ENCODE results near the gene TRPM3.

TRPM3 gene

GRCh38 chr9:70488098-70488792, 633.2 kb downstream of the TRPM3 start:
- Histone ChIP-seq H3K4me1 (ENCODE audit: control insufficient read depth, insufficient read depth, low read length) (no peaks in the 10 kb centered on the region; the same call in 1 of the 2 replicates), H3K9me3 (ENCODE audit: control insufficient read depth, insufficient read depth, low read depth, low read length) (no peaks in the 10 kb centered on the region), H3K36me3 (ENCODE audit: control insufficient read depth in 2 of 2, insufficient read depth in 1 of 2, low read length in 2 of 2) (no peaks in the 10 kb centered on the region), H3K4me3 (ENCODE audit: low read depth, low read length) (no peak overlapping the region), H3K27ac (ENCODE audit: extremely low read depth, low read depth, low read length) (no peak overlapping the region)
- ChIA-PET CTCF (interaction anchor here (0.7 to 3.6 kb wide), 10 partner anchors 9 to 1806 kb away, joined by 3 to 24 read pairs (median 4); partner anchors contain the start of gene KLF9), POLR2A (interaction anchor here (0.5 to 0.6 kb wide), 2 partner anchors 43 to 67 kb away, joined by 3 to 4 read pairs; no protein-coding TSS in a partner anchor)
- TF ChIP-seq, protein P1, sequence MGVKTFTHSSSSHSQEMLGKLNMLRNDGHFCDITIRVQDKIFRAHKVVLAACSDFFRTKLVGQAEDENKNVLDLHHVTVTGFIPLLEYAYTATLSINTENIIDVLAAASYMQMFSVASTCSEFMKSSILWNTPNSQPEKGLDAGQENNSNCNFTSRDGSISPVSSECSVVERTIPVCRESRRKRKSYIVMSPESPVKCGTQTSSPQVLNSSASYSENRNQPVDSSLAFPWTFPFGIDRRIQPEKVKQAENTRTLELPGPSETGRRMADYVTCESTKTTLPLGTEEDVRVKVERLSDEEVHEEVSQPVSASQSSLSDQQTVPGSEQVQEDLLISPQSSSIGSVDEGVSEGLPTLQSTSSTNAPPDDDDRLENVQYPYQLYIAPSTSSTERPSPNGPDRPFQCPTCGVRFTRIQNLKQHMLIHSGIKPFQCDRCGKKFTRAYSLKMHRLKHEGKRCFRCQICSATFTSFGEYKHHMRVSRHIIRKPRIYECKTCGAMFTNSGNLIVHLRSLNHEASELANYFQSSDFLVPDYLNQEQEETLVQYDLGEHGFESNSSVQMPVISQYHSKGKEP (tag by site-specific recombination; IDR thresholded peaks at IDR 0.05) = no peak
- no peak for TF ChIP-seq SCRT2 (tag by site-specific recombination; IDR thresholded peaks at IDR 0.05)
- no peak for TF ChIP-seq ZNF274 (IDR thresholded peaks at IDR 0.05; ENCODE audit: low read length)
- no peak for TF ChIP-seq ZNF274 (tag by site-specific recombination; IDR thresholded peaks at IDR 0.05; ENCODE audit: borderline replicate concordance)
- TF ChIP-seq ZNF335 (tag by site-specific recombination; conservative IDR thresholded peaks at IDR 0.05) = no peak
- TF ChIP-seq, protein P2, sequence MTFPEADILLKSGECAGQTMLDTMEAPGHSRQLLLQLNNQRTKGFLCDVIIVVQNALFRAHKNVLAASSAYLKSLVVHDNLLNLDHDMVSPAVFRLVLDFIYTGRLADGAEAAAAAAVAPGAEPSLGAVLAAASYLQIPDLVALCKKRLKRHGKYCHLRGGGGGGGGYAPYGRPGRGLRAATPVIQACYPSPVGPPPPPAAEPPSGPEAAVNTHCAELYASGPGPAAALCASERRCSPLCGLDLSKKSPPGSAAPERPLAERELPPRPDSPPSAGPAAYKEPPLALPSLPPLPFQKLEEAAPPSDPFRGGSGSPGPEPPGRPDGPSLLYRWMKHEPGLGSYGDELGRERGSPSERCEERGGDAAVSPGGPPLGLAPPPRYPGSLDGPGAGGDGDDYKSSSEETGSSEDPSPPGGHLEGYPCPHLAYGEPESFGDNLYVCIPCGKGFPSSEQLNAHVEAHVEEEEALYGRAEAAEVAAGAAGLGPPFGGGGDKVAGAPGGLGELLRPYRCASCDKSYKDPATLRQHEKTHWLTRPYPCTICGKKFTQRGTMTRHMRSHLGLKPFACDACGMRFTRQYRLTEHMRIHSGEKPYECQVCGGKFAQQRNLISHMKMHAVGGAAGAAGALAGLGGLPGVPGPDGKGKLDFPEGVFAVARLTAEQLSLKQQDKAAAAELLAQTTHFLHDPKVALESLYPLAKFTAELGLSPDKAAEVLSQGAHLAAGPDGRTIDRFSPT (tag by site-specific recombination; IDR thresholded peaks at IDR 0.05) = no peak
- TF ChIP-seq, protein P3, sequence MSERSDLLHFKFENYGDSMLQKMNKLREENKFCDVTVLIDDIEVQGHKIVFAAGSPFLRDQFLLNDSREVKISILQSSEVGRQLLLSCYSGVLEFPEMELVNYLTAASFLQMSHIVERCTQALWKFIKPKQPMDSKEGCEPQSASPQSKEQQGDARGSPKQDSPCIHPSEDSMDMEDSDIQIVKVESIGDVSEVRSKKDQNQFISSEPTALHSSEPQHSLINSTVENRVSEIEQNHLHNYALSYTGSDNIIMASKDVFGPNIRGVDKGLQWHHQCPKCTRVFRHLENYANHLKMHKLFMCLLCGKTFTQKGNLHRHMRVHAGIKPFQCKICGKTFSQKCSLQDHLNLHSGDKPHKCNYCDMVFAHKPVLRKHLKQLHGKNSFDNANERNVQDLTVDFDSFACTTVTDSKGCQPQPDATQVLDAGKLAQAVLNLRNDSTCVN (tag by site-specific recombination; optimal IDR thresholded peaks at IDR 0.05) = no peak
- TF ChIP-seq ZNF501 (tag by site-specific recombination; IDR thresholded peaks at IDR 0.05) = no peak
- no peak for TF ChIP-seq ZNF561 (tag by site-specific recombination; IDR thresholded peaks at IDR 0.05; ENCODE audit: borderline replicate concordance)
- no peak for TF ChIP-seq PRDM1 (tag by site-specific recombination; IDR thresholded peaks at IDR 0.05)
- TF ChIP-seq ZNF133 (tag by site-specific recombination; IDR thresholded peaks at IDR 0.05) = no peak
- no peak for TF ChIP-seq ZBTB17 (tag by site-specific recombination; IDR thresholded peaks at IDR 0.05)
- no peak for TF ChIP-seq ZNF830 (tag by site-specific recombination; IDR thresholded peaks at IDR 0.05; ENCODE audit: low read depth)
- no peak for TF ChIP-seq ZNF692 (tag by site-specific recombination; IDR thresholded peaks at IDR 0.05)
- TF ChIP-seq ZNF302 (tag by site-specific recombination; IDR thresholded peaks at IDR 0.05; ENCODE audit: low read depth) = no peak
- TF ChIP-seq, protein P4, sequence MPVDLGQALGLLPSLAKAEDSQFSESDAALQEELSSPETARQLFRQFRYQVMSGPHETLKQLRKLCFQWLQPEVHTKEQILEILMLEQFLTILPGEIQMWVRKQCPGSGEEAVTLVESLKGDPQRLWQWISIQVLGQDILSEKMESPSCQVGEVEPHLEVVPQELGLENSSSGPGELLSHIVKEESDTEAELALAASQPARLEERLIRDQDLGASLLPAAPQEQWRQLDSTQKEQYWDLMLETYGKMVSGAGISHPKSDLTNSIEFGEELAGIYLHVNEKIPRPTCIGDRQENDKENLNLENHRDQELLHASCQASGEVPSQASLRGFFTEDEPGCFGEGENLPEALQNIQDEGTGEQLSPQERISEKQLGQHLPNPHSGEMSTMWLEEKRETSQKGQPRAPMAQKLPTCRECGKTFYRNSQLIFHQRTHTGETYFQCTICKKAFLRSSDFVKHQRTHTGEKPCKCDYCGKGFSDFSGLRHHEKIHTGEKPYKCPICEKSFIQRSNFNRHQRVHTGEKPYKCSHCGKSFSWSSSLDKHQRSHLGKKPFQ (tag by site-specific recombination; IDR thresholded peaks at IDR 0.05) = no peak
- TF ChIP-seq AEBP2 (tag by site-specific recombination; IDR thresholded peaks at IDR 0.05; ENCODE audit: borderline replicate concordance) = no peak
- no peak for TF ChIP-seq ZNF174 (tag by site-specific recombination; IDR thresholded peaks at IDR 0.05)
- TF ChIP-seq EGR2 (tag by site-specific recombination; IDR thresholded peaks at IDR 0.05; ENCODE audit: low read depth) = no peak
- no peak for TF ChIP-seq ZNF202 (tag by site-specific recombination; IDR thresholded peaks at IDR 0.05; ENCODE audit: borderline replicate concordance)
- no peak for TF ChIP-seq ZNF558 (tag by site-specific recombination; IDR thresholded peaks at IDR 0.05)
